Measurements from ENCODE around the gene ADGRG6. TPM values are rescaled to one million over a fixed set of nuclear protein-coding genes. Genes with fewer than 3 reads are reported as not detected.

ADGRG6 gene
- total and polyA plus RNA-seq, 10 of the 15 experiments (the other 5 are each of a cell fraction or from before 2014, with no cell fraction given), result 0.01 to 0.24 (median 0.13) TPM; not detected in 7

DNA sequence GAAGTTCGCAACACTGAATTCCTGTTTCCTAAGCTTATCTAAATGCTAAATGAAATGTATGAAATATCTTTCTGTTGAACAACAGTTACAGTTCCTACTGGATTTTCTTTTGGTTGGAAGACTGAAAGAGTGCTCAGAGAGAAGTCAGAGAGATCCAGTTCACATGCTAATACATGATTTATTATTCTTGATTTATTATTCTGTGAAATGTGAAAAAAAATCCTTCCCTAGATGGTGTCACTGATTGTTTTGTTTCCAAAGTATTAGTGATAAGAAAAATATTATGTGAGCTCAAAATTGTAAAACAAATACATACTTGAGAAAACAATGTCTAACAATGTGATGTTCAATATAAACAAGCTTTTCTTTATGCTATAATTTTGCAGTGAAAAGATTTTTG is 42.1 kb downstream of the ADGRG6 start:
- in situ Hi-C loops (cut with MboI) (no loop called here), intact Hi-C loops (cut with micrococcal nuclease; ENCODE audit: unreplicated experiment) (no loop called here)
- Histone ChIP-seq H3K36me3 (ENCODE audit: control insufficient read depth in 2 of 2, insufficient read depth in 2 of 2, low read length in 1 of 2) (no peaks in the 10 kb centered on the region), H3K27me3 (replicated peaks in 1 of 2; ENCODE audit: control insufficient read depth in 2 of 2, insufficient read depth in 2 of 2, low read length in 1 of 2) (no peaks in the 10 kb centered on the region), H3K79me2 (ENCODE audit: control insufficient read depth, insufficient read depth, low read length) (no peaks in the 10 kb centered on the region), H3K4me2 (ENCODE audit: control insufficient read depth, insufficient read depth) (no peak overlapping the region), H3K9ac (ENCODE audit: control insufficient read depth, insufficient read depth, low read length) (no peak overlapping the region), H3K9me3 (replicated peaks; ENCODE audit: control insufficient read depth, insufficient read depth, low read length) (no peaks in the 10 kb centered on the region), H3K4me1 (ENCODE audit: control insufficient read depth, insufficient read depth, low read length) (no peaks in the 10 kb centered on the region), H3K4me3 (no peak overlapping the region), H2AFZ (ENCODE audit: control insufficient read depth, low read depth, low read length) (no peak overlapping the region), H3K27ac (ENCODE audit: control insufficient read depth, insufficient read depth) (no peak overlapping the region), H4K20me1 (ENCODE audit: control insufficient read depth, insufficient read depth) (no peaks in the 10 kb centered on the region)
- ATAC-seq (no peak), FAIRE-seq (no peak), DNase-seq (ENCODE audit: low read depth, low spot score) (no peak)
- POLR2A ChIA-PET, result no interaction called here
- no TSS peak for BruUV-seq (replicated peaks)
- 87% methylated on average over 1 of the region's 1 CpG for WGBS (ENCODE audit: insufficient coverage, insufficient replicate concordance, low lambda C conversion rate, missing lambda C conversion rate)
- SMC1A ChIA-PET (ENCODE audit: uncharacterized antibody, unreplicated experiment), result interaction anchor here (1.1 kb wide), 1 partner anchor 12 kb away, joined by 4 read pairs; no protein-coding TSS in a partner anchor
- CTCF ChIA-PET, result no interaction called here
- RAD21 ChIA-PET (ENCODE audit: unreplicated experiment), result no interaction called here
- TF ChIP-seq CBX5 (IDR thresholded peaks at IDR 0.05; ENCODE audit: low read depth) (no peak), NRF1 (conservative IDR thresholded peaks at IDR 0.05; ENCODE audit: low read depth, low read length) (no peak), SMARCA5 (IDR thresholded peaks at IDR 0.05) (no peak), SP1 (IDR thresholded peaks at IDR 0.05; ENCODE audit: low read depth, low read length) (no peak), POU2F2 (IDR thresholded peaks at IDR 0.05; ENCODE audit: borderline replicate concordance, low read depth, low read length) (no peak), E2F4 (IDR thresholded peaks at IDR 0.05; ENCODE audit: low read depth, low read length) (no peak), ZNF274 (IDR thresholded peaks at IDR 0.05; ENCODE audit: insufficient read depth, insufficient read length) (no peak), SIX5 (IDR thresholded peaks at IDR 0.05; ENCODE audit: low read depth, low read length, severe bottlenecking) (no peak), RUNX3 (IDR thresholded peaks at IDR 0.05; ENCODE audit: low read length) (no peak)
- TF ChIP-seq, protein P1, sequence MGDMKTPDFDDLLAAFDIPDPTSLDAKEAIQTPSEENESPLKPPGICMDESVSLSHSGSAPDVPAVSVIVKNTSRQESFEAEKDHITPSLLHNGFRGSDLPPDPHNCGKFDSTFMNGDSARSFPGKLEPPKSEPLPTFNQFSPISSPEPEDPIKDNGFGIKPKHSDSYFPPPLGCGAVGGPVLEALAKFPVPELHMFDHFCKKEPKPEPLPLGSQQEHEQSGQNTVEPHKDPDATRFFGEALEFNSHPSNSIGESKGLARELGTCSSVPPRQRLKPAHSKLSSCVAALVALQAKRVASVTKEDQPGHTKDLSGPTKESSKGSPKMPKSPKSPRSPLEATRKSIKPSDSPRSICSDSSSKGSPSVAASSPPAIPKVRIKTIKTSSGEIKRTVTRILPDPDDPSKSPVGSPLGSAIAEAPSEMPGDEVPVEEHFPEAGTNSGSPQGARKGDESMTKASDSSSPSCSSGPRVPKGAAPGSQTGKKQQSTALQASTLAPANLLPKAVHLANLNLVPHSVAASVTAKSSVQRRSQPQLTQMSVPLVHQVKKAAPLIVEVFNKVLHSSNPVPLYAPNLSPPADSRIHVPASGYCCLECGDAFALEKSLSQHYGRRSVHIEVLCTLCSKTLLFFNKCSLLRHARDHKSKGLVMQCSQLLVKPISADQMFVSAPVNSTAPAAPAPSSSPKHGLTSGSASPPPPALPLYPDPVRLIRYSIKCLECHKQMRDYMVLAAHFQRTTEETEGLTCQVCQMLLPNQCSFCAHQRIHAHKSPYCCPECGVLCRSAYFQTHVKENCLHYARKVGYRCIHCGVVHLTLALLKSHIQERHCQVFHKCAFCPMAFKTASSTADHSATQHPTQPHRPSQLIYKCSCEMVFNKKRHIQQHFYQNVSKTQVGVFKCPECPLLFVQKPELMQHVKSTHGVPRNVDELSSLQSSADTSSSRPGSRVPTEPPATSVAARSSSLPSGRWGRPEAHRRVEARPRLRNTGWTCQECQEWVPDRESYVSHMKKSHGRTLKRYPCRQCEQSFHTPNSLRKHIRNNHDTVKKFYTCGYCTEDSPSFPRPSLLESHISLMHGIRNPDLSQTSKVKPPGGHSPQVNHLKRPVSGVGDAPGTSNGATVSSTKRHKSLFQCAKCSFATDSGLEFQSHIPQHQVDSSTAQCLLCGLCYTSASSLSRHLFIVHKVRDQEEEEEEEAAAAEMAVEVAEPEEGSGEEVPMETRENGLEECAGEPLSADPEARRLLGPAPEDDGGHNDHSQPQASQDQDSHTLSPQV (IDR thresholded peaks at IDR 0.05), result no peak
- TF ChIP-seq, protein P2, sequence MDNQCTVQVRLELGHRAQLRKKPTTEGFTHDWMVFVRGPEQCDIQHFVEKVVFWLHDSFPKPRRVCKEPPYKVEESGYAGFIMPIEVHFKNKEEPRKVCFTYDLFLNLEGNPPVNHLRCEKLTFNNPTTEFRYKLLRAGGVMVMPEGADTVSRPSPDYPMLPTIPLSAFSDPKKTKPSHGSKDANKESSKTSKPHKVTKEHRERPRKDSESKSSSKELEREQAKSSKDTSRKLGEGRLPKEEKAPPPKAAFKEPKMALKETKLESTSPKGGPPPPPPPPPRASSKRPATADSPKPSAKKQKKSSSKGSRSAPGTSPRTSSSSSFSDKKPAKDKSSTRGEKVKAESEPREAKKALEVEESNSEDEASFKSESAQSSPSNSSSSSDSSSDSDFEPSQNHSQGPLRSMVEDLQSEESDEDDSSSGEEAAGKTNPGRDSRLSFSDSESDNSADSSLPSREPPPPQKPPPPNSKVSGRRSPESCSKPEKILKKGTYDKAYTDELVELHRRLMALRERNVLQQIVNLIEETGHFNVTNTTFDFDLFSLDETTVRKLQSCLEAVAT (IDR thresholded peaks at IDR 0.05), result no peak
- TF ChIP-seq, protein P3, sequence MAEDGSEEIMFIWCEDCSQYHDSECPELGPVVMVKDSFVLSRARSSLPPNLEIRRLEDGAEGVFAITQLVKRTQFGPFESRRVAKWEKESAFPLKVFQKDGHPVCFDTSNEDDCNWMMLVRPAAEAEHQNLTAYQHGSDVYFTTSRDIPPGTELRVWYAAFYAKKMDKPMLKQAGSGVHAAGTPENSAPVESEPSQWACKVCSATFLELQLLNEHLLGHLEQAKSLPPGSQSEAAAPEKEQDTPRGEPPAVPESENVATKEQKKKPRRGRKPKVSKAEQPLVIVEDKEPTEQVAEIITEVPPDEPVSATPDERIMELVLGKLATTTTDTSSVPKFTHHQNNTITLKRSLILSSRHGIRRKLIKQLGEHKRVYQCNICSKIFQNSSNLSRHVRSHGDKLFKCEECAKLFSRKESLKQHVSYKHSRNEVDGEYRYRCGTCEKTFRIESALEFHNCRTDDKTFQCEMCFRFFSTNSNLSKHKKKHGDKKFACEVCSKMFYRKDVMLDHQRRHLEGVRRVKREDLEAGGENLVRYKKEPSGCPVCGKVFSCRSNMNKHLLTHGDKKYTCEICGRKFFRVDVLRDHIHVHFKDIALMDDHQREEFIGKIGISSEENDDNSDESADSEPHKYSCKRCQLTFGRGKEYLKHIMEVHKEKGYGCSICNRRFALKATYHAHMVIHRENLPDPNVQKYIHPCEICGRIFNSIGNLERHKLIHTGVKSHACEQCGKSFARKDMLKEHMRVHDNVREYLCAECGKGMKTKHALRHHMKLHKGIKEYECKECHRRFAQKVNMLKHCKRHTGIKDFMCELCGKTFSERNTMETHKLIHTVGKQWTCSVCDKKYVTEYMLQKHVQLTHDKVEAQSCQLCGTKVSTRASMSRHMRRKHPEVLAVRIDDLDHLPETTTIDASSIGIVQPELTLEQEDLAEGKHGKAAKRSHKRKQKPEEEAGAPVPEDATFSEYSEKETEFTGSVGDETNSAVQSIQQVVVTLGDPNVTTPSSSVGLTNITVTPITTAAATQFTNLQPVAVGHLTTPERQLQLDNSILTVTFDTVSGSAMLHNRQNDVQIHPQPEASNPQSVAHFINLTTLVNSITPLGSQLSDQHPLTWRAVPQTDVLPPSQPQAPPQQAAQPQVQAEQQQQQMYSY (CRISPR knock-in tag; IDR thresholded peaks at IDR 0.05), result no peak
